HCT116 (cell line): ENCODE measurements around the gene POTEB3. TPM values are rescaled to one million over a fixed set of nuclear protein-coding genes. Genes with fewer than 3 reads are reported as not detected.
"Not testable (repeated sequence)": the region's sequence is repeated elsewhere in the genome, so short reads cannot be mapped to it uniquely, and the experiment has no call there.

Experiments used
- ATAC-seq: fragments of 200-7000 bp; cut with Tn5 transposase; 2 replicates; pipeline ENCODE4 v1.9.1; 2020; ENCODE audit warnings: mild to moderate bottlenecking, moderate library complexity
- BruUV-seq: library from RNA; stranded (reverse); fragments of 400-500 nt; replicated peaks from 2 replicates; lab custom pipeline; 2021; lab: Mats Ljungman, UMichigan
- CTCF ChIA-PET: fragments of 300-600 bp; sonication (Branson Sonifier 250); formaldehyde crosslinking; loops from one replicate; lab custom pipeline; 2021; ENCODE audit warnings: antibody characterized with exemption; lab: Charles Lee
- POLR2A ChIA-PET: fragments of 300-600, 350-600 bp; sonication (Branson Sonifier 250); formaldehyde crosslinking; loops from one replicate; lab custom pipeline; 2021; ENCODE audit warnings: antibody characterized with exemption; lab: Charles Lee
- RAD21 ChIA-PET, 2 experiments: fragments of 300-600 bp; sonication (Branson Sonifier 250); formaldehyde crosslinking; loops; one replicate each; lab custom pipeline; 2023; ENCODE audit warnings: low total read pairs in 2 of 2; ENCODE audit not compliant: uncharacterized antibody in 2 of 2, unreplicated experiment in 2 of 2, low non-redundant PET in 1 of 2; lab: Charles Lee
- DNase-seq: peaks from one replicate; pipeline ENCODE4 v3.0.0-alpha.2; 2010; ENCODE audit warnings: low read depth, low spot score
- H2AFZ ChIP-seq: fragments of 200-600 bp; shearing (Covaris generic), sonication (generic); 2 replicates; pipeline ENCODE4 v1.6.1; 2017; ENCODE audit warnings: low read depth, mixed run types, mixed read lengths, antibody characterized with exemption, low read length; ENCODE audit not compliant: poor library complexity, severe bottlenecking
- H3K27ac ChIP-seq: 2 replicates; pipeline ENCODE4 v1.5.1; 2012; ENCODE audit warnings: low read depth, low read length
- H3K27me3 ChIP-seq: fragments of 200-600 bp; sonication (generic); 2 replicates; pipeline ENCODE4 v1.6.1; 2016; ENCODE audit warnings: mixed run types, low read length, mixed read lengths; ENCODE audit not compliant: insufficient read depth
- H3K36me3 ChIP-seq, 2 experiments: fragments of 200-500 bp in 1 of 2; fragments of 200-600 bp in 1 of 2; sonication (Bioruptor generic) in 1 of 2; sonication (generic) in 1 of 2; 2 replicates each; pipeline versions ENCODE4 v1.5.1 to v1.6.1; 2014 to 2016; ENCODE audit warnings: low read length in 2 of 2, inconsistent platforms in 1 of 2, mixed read lengths in 1 of 2, mixed run types in 1 of 2; ENCODE audit not compliant: insufficient read depth in 2 of 2, control insufficient read depth in 1 of 2
- H3K4me1 ChIP-seq, 2 experiments: fragments of 200-600 bp in 1 of 2; sonication (generic) in 1 of 2; 2 replicates each; pipeline versions ENCODE4 v1.5.1 to v1.6.1; 2012 to 2017; ENCODE audit warnings: low read length in 2 of 2, inconsistent platforms in 1 of 2, mild to moderate bottlenecking in 1 of 2, mixed read lengths in 1 of 2, mixed run types in 1 of 2, moderate library complexity in 1 of 2; ENCODE audit not compliant: insufficient read depth in 2 of 2, control insufficient read depth in 1 of 2
- H3K4me2 ChIP-seq: fragments of 200-600 bp; sonication (generic); 2 replicates; pipeline ENCODE4 v1.6.1; 2017; ENCODE audit warnings: mixed run types, low read length, mixed read lengths
- H3K4me3 ChIP-seq, 2 experiments: fragments of 200-600 bp in 1 of 2; sonication (generic) in 1 of 2; replicated peaks in 1 of 2; 2 replicates each; pipeline ENCODE4 v1.5.1; 2011 to 2016; ENCODE audit warnings: low read length in 2 of 2, control low read depth in 1 of 2, low read depth in 1 of 2, mild to moderate bottlenecking in 1 of 2, mixed read lengths in 1 of 2, mixed run types in 1 of 2
- H3K79me2 ChIP-seq: fragments of 200-600 bp; sonication (generic); 2 replicates; pipeline ENCODE4 v1.6.1; 2017; ENCODE audit warnings: mild to moderate bottlenecking, mixed run types, low read length, moderate library complexity, mixed read lengths; ENCODE audit not compliant: insufficient read depth
- H3K9ac ChIP-seq: fragments of 200-600 bp; sonication (generic); 2 replicates; pipeline ENCODE4 v1.6.1; 2016; ENCODE audit warnings: low read length, mixed read lengths
- H3K9me2 ChIP-seq: fragments of 200-600 bp; sonication (generic), shearing (Covaris generic); 2 replicates; pipeline ENCODE4 v1.6.1; 2017; ENCODE audit warnings: mixed run types, mild to moderate bottlenecking, moderate library complexity; ENCODE audit not compliant: insufficient read depth
- H3K9me3 ChIP-seq, 2 experiments: fragments of 200-500 bp in 1 of 2; fragments of 200-600 bp in 1 of 2; sonication (Bioruptor generic) in 1 of 2; sonication (generic) in 1 of 2; 2 replicates each; pipeline ENCODE4 v1.6.1; 2014 to 2017; ENCODE audit warnings: low read length in 2 of 2, mixed read lengths in 2 of 2, inconsistent platforms in 1 of 2, low read depth in 1 of 2, mild to moderate bottlenecking in 1 of 2, mixed run types in 1 of 2, moderate library complexity in 1 of 2; ENCODE audit not compliant: control insufficient read depth in 1 of 2, insufficient read depth in 1 of 2
- H4K20me1 ChIP-seq: fragments of 200-600 bp; sonication (generic), shearing (Covaris generic); 2 replicates; pipeline ENCODE4 v1.6.1; 2017; ENCODE audit warnings: mixed run types, mild to moderate bottlenecking, moderate library complexity; ENCODE audit not compliant: insufficient read depth
- intact Hi-C: fragments of 100-400 bp; cut with micrococcal nuclease; formaldehyde crosslinking; loops from 2 replicates; pipeline ENCODE4 v1.10.0; 2022
- microRNA-seq: library from miRNA; unstranded; fragments of <30 nt; microRNA quantifications from one replicate; pipeline ENCODE4, GENCODE V29; 2016; ENCODE audit warnings: borderline number of aligned reads
- total RNA-seq: library from RNA; stranded (reverse); gene quantifications from one replicate; pipeline ENCODE4 v1.2.1, GENCODE V29; 2021; ENCODE audit not compliant: unreplicated experiment

Gene POTEB3
- total RNA-seq, 1 experiment from 2014 or later, result not detected

GRCh38 chr15:21369177-21369576 lies 71.1 kb downstream of the POTEB3 start:
- H2AFZ ChIP-seq, H3K79me2 ChIP-seq, H3K27ac ChIP-seq, DNase-seq, H3K4me2 ChIP-seq, H3K9me2 ChIP-seq, H3K9ac ChIP-seq, H4K20me1 ChIP-seq, CTCF ChIA-PET, H3K4me3 ChIP-seq, RAD21 ChIA-PET, H3K4me1 ChIP-seq, H3K27me3 ChIP-seq, H3K36me3 ChIP-seq, ATAC-seq, H3K9me3 ChIP-seq, BruUV-seq, intact Hi-C loops, POLR2A ChIA-PET: not testable (repeated sequence)

DNA sequence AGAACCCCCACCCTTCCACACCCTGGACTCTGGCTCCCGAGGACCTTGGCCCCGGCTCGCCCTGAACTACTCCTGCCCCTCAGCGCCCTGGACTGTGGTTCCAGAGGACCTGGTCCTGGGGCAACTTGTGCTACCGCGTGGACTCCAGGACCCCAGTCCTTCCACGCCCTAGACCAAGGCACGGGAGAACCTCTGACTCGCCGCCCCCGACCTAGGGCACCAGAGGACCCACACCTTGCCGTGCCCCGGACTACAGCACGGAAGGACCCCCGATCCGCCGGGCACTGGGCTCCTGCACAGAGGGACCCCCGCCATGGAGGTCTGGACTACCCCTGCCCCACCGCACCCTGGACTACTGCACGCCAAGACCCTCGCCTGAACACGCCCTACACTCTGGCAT lies 71.7 kb downstream of the POTEB3 start:
- H3K27ac ChIP-seq, RAD21 ChIA-PET, BruUV-seq, CTCF ChIA-PET, H4K20me1 ChIP-seq, H3K4me3 ChIP-seq, H3K9ac ChIP-seq, ATAC-seq, POLR2A ChIA-PET, H3K9me3 ChIP-seq, H2AFZ ChIP-seq, intact Hi-C loops, DNase-seq, H3K9me2 ChIP-seq, H3K79me2 ChIP-seq, H3K36me3 ChIP-seq, H3K4me2 ChIP-seq, H3K27me3 ChIP-seq, H3K4me1 ChIP-seq: not testable (repeated sequence)

Small RNAs within 50 kb of the gene (microRNA-seq; reads per million reads assigned to microRNA genes)
- not detected for gene MIR3118-3
